WERI-Rb-1 (cell line): ENCODE measurements around the gene LIPN.

Experiments
- DNase-seq: peaks from one replicate; pipeline ENCODE4 v3.0.0-alpha.2; 2020
- H3K27ac ChIP-seq: fragments of 250-450 bp; sonication (Bioruptor Pico); 2 replicates; pipeline ENCODE4 v1.5.1; 2020; ENCODE audit warnings: mild to moderate bottlenecking, moderate library complexity
- H3K27me3 ChIP-seq: fragments of 250-450 bp; sonication (Bioruptor Pico); 2 replicates; pipeline ENCODE4 v1.5.1; 2021; ENCODE audit warnings: mild to moderate bottlenecking, low read depth, moderate library complexity; ENCODE audit not compliant: insufficient read depth, severe bottlenecking
- H3K36me3 ChIP-seq: fragments of 250-450 bp; sonication (Bioruptor Pico); 2 replicates; pipeline ENCODE4 v1.5.1; 2020; ENCODE audit warnings: mild to moderate bottlenecking, moderate library complexity
- H3K4me3 ChIP-seq: 2 replicates; pipeline ENCODE4 v1.5.1; 2011; ENCODE audit warnings: low read depth, mild to moderate bottlenecking, control low read depth, low read length
- H3K9me3 ChIP-seq: fragments of 250-450 bp; sonication (Bioruptor Pico); 2 replicates; pipeline ENCODE4 v1.5.1; 2021; ENCODE audit warnings: mild to moderate bottlenecking, moderate library complexity; ENCODE audit not compliant: severe bottlenecking
- TF ChIP-seq, protein P1 (sequence below): IDR thresholded peaks from 2 replicates; pipeline ENCODE4 v1.5.1; 2011; ENCODE audit warnings: low read depth, mild to moderate bottlenecking, control low read depth, inconsistent platforms, low read length

The LIPN gene

GRCh38 chr10:88744002-88744401 lies 15.8 kb upstream of the LIPN start:
- TF ChIP-seq, protein P1, sequence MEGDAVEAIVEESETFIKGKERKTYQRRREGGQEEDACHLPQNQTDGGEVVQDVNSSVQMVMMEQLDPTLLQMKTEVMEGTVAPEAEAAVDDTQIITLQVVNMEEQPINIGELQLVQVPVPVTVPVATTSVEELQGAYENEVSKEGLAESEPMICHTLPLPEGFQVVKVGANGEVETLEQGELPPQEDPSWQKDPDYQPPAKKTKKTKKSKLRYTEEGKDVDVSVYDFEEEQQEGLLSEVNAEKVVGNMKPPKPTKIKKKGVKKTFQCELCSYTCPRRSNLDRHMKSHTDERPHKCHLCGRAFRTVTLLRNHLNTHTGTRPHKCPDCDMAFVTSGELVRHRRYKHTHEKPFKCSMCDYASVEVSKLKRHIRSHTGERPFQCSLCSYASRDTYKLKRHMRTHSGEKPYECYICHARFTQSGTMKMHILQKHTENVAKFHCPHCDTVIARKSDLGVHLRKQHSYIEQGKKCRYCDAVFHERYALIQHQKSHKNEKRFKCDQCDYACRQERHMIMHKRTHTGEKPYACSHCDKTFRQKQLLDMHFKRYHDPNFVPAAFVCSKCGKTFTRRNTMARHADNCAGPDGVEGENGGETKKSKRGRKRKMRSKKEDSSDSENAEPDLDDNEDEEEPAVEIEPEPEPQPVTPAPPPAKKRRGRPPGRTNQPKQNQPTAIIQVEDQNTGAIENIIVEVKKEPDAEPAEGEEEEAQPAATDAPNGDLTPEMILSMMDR = no peak
- H3K27me3 ChIP-seq = no peaks in the 10 kb centered on the region
- no peaks in the 10 kb centered on the region for H3K9me3 ChIP-seq
- H3K4me3 ChIP-seq = no peak overlapping the region
- no peak overlapping the region for H3K27ac ChIP-seq
- H3K36me3 ChIP-seq = no peaks in the 10 kb centered on the region
- no peak for DNase-seq

DNA sequence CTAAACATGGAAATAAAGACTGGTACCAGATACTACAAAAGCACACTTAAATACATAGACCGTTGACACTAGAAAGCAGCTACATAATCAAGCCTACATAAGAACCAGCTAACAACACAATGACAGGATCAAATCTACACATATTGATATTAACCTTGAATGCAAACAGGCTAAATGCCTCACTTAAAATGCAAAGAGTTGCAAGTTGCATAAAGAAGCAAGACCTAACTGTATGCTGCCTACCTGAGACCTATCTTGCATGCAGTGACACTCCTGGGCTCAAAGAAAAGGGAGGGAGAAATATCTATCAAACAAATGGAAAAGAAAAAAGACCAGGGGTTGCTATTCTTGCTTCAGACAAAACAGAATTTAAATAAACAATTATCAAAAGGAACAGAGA lies 14.2 kb upstream of the LIPN start:
- no peaks in the 10 kb centered on the region for H3K9me3 ChIP-seq
- H3K27ac ChIP-seq = no peak overlapping the region
- no peak for DNase-seq
- no peaks in the 10 kb centered on the region for H3K36me3 ChIP-seq
- no peaks in the 10 kb centered on the region for H3K27me3 ChIP-seq
- TF ChIP-seq, protein P1 = no peak
- no peak overlapping the region for H3K4me3 ChIP-seq

GRCh38 chr10:88754287-88754686 lies 5.5 kb upstream of the LIPN start:
- no peak for DNase-seq
- Histone ChIP-seq H3K4me3 (no peak overlapping the region), H3K27me3 (no peaks in the 10 kb centered on the region), H3K9me3 (no peaks in the 10 kb centered on the region), H3K36me3 (no peaks in the 10 kb centered on the region), H3K27ac (no peak overlapping the region)
- TF ChIP-seq, protein P1 = no peak

DNA sequence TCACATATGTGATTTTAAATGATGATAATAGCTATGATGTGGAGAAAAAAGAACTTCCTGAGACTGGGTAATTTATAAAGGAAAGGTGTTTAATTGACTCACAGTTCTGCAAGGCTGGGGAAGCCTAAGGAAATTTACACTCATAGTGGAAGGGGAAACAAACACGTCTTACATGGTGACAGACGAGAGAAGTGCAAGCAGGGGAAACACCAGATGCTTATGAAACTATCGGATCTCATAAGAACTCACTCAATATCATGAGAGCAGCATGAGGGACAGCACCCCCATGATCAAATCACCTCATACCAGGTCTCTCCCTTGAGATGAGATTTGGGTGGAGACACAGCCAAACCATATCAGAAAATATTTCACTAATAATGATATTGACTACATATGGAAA lies 4.1 kb upstream of the LIPN start:
- no peaks in the 10 kb centered on the region for H3K9me3 ChIP-seq
- DNase-seq = no peak
- TF ChIP-seq, protein P1 = no peak

DNA sequence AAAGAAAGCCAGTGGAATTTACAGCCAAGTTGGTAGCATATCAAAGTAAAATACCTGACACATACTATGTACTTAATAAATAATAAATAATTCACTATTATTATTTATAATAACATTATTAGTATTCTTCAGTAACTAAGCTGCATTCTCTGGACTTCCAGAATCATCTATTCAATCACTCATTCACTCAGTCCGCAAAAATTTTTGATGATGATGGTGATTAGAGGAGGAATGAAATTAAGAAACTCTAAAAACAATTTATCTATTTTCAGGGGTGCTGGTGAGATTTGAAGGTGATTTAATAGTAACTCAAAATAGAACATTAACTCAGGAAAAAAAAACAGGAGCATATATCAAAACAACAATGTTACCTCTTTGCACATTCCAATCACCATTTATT lies 3.2 kb upstream of the LIPN start:
- DNase-seq = no peak
- Histone ChIP-seq H3K9me3 (no peaks in the 10 kb centered on the region), H3K36me3 (no peaks in the 10 kb centered on the region), H3K27me3 (no peaks in the 10 kb centered on the region), H3K4me3 (no peak overlapping the region), H3K27ac (no peak overlapping the region)
- TF ChIP-seq, protein P1 = no peak

More for the DNA sequence above, 4.1 kb upstream of the LIPN start:
- H3K36me3 ChIP-seq = no peaks in the 10 kb centered on the region
- H3K27me3 ChIP-seq = no peaks in the 10 kb centered on the region
- H3K4me3 ChIP-seq = no peak overlapping the region
- H3K27ac ChIP-seq = no peak overlapping the region

DNA sequence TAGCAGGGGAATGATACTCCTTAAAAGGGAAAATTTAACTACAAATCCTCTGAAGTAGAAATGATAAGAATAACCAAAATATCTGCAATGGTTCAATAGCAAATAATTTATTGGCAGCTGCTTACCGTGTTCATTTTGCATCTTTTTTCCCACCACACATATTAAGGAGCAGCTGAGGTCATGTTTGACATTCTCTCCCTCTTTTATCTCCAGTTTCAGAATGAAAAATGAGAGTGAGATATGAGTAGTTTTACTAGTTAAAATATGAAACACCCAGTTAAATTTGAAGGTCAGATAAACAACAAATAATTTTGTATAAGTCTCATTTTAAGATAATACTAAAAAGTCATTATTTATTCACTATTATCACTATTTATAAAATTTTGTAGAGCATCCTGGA lies 3.1 kb downstream of the LIPN start:
- no peak for DNase-seq
- no peaks in the 10 kb centered on the region for H3K36me3 ChIP-seq
- no peaks in the 10 kb centered on the region for H3K27me3 ChIP-seq
- H3K4me3 ChIP-seq = no peak overlapping the region
- H3K27ac ChIP-seq = no peak overlapping the region
- H3K9me3 ChIP-seq = no peaks in the 10 kb centered on the region
- TF ChIP-seq, protein P1 = no peak
